Measurements from ENCODE around the gene CFAP210.

DNA sequence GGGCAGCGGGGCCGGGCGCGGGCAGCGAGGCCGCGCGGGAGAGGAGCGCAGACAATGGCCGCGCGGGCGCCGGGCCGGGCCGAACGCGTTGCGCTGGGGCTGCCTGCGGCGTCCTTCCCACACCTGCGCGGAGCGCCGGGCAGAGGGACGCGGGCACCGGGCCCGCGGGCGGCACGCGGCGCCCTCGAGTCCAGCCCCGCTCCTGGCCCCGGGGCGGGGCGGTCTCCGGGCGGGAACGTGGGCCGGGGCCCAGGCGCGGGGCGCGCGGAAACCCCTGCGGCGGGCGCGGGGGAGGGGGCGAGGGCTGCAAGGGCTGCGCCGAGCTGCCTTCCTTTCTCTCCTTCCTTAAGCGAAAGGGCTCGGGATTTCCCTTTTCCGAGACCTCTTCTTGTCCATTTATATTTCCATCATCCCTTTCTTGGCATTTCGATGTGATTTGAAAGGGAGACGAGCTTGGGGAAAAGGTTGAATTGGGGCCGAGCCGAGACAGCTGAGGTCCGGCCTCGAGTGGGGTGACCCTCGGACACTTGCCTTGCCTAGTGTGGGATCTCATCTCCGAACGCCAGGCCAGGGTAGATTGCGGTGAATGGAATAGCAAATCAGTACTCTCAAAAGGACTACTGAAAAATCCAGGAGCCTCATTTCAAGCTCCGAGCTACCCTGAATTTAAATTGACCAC, 40.1 kb upstream of the CFAP210 start:
- TF ChIP-seq, protein P1, sequence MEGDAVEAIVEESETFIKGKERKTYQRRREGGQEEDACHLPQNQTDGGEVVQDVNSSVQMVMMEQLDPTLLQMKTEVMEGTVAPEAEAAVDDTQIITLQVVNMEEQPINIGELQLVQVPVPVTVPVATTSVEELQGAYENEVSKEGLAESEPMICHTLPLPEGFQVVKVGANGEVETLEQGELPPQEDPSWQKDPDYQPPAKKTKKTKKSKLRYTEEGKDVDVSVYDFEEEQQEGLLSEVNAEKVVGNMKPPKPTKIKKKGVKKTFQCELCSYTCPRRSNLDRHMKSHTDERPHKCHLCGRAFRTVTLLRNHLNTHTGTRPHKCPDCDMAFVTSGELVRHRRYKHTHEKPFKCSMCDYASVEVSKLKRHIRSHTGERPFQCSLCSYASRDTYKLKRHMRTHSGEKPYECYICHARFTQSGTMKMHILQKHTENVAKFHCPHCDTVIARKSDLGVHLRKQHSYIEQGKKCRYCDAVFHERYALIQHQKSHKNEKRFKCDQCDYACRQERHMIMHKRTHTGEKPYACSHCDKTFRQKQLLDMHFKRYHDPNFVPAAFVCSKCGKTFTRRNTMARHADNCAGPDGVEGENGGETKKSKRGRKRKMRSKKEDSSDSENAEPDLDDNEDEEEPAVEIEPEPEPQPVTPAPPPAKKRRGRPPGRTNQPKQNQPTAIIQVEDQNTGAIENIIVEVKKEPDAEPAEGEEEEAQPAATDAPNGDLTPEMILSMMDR (IDR thresholded peaks at IDR 0.05), result no peak
- no peak for TF ChIP-seq POLR2A (IDR thresholded peaks at IDR 0.05)

All from breast epithelium (tissue), 3 donors.